Brain microvascular endothelial cell (primary cell): Measurements from ENCODE around the gene THSD4.

Experiments
- DNase-seq: peaks from one replicate; pipeline ENCODE4 v3.0.0-alpha.2; 2020
- H3K27ac ChIP-seq: fragments of 250-450 bp; sonication (Bioruptor Pico); 2 replicates; pipeline ENCODE4 v1.5.1; 2020; ENCODE audit warnings: mild to moderate bottlenecking, moderate library complexity
- H3K27me3 ChIP-seq: fragments of 250-450 bp; sonication (Bioruptor Pico); replicated peaks from 2 replicates; pipeline ENCODE4 v1.5.1; 2020; ENCODE audit warnings: mild to moderate bottlenecking
- H3K36me3 ChIP-seq: fragments of 250-450 bp; sonication (Bioruptor Pico); replicated peaks from 2 replicates; pipeline ENCODE4 v1.5.1; 2020; ENCODE audit warnings: mild to moderate bottlenecking
- H3K4me3 ChIP-seq: 2 replicates; pipeline ENCODE4 v1.5.1; 2011; ENCODE audit warnings: low read depth, mild to moderate bottlenecking, control low read depth, low read length, moderate library complexity
- CTCF ChIP-seq: IDR thresholded peaks from 2 replicates; pipeline ENCODE4 v1.5.1; 2011; ENCODE audit warnings: low read depth, mild to moderate bottlenecking, moderate library complexity, low read length, control low read depth, inconsistent platforms; ENCODE audit errors: missing control alignments
- in situ Hi-C: cut with HindIII; loops from 2 replicates; pipeline ENCODE4 v1.10.0; 2017; ENCODE audit warnings: low sequenced_read_pairs, low pct_ligation_motif_present

The THSD4 gene

GRCh38 chr15:71116942-71117341 is 1.7 kb downstream of the THSD4 start:
- in situ Hi-C loops = loop anchor here (25.0 kb wide), 1 partner anchor 320 kb away; no protein-coding TSS in a partner anchor
- Histone ChIP-seq H3K36me3 (no peaks in the 10 kb centered on the region), H3K4me3 (peak overlapping the region; percentile 74), H3K27ac (peak overlapping the region; percentile 78), H3K27me3 (no peaks in the 10 kb centered on the region)
- no peak for TF ChIP-seq CTCF
- DNase-seq = no peak

- Histone ChIP-seq H3K27me3 (no peaks in the 10 kb centered on the region), H3K4me3 (no peak overlapping the region), H3K27ac (no peak overlapping the region), H3K36me3 (no peaks in the 10 kb centered on the region)
- in situ Hi-C loops = loop anchor here (25.0 kb wide), 1 partner anchor 319 kb away; no protein-coding TSS in a partner anchor
- TF ChIP-seq CTCF = no peak
- DNase-seq = no peak
Observed at GRCh38 chr15:71117714-71118305, 2.5 kb downstream of the THSD4 start.

GRCh38 chr15:71118345-71118744 is 3.1 kb downstream of the THSD4 start:
- in situ Hi-C loops = loop anchor here (25.0 kb wide), 1 partner anchor 319 kb away; no protein-coding TSS in a partner anchor
- Histone ChIP-seq H3K4me3 (no peak overlapping the region), H3K36me3 (no peaks in the 10 kb centered on the region), H3K27ac (no peak overlapping the region), H3K27me3 (no peaks in the 10 kb centered on the region)
- no peak for DNase-seq
- TF ChIP-seq CTCF = no peak

GRCh38 chr15:71118881-71119632 is 3.8 kb downstream of the THSD4 start:
- in situ Hi-C loops = loop anchor here (25.0 kb wide), 1 partner anchor 318 kb away; no protein-coding TSS in a partner anchor
- H3K36me3 ChIP-seq = no peaks in the 10 kb centered on the region
- no peak for TF ChIP-seq CTCF
- no peak overlapping the region for H3K4me3 ChIP-seq
- H3K27me3 ChIP-seq = no peaks in the 10 kb centered on the region
- DNase-seq = no peak
- no peak overlapping the region for H3K27ac ChIP-seq

GRCh38 chr15:71120428-71120944 is 5.2 kb downstream of the THSD4 start:
- Histone ChIP-seq H3K27ac (no peak overlapping the region), H3K27me3 (no peaks in the 10 kb centered on the region), H3K4me3 (no peak overlapping the region), H3K36me3 (no peaks in the 10 kb centered on the region)
- in situ Hi-C loops = loop anchor here (25.0 kb wide), 1 partner anchor 317 kb away; no protein-coding TSS in a partner anchor
- no peak for TF ChIP-seq CTCF
- no peak for DNase-seq
